GM12878 (cell line): ENCODE data around the gene CAMTA1. TPM values are rescaled to one million over a fixed set of nuclear protein-coding genes. Genes with fewer than 3 reads are reported as not detected.

Source experiments
- ATAC-seq: fragments of 200-7000 bp; cut with Tn5 transposase; 3 replicates; pipeline ENCODE4 v1.9.1; 2020; ENCODE audit warnings: mild to moderate bottlenecking, moderate library complexity
- BruUV-seq: library from RNA; stranded (reverse); fragments of 400-500 nt; replicated peaks from 2 replicates; lab custom pipeline; 2021; lab: Mats Ljungman, UMichigan
- CTCF ChIA-PET: fragments of 300-600 bp; sonication (Branson Sonifier 250); formaldehyde crosslinking; extraction: SDS; loops from one replicate; lab custom pipeline; 2021; ENCODE audit warnings: inconsistent platforms; lab: Yijun Ruan, JAX
- POLR2A ChIA-PET: fragments of 350-600 bp; formaldehyde crosslinking; extraction: SDS; loops from one replicate; lab custom pipeline; 2021; ENCODE audit warnings: inconsistent platforms; lab: Charles Lee
- RAD21 ChIA-PET: fragments of 300-600 bp; sonication (Branson Sonifier 250); formaldehyde crosslinking; loops from one replicate; lab custom pipeline; 2023; ENCODE audit warnings: antibody characterized with exemption; ENCODE audit not compliant: unreplicated experiment; lab: Charles Lee
- SMC1A ChIA-PET: fragments of 300-600 bp; sonication (Branson Sonifier 250); formaldehyde crosslinking; loops from one replicate; lab custom pipeline; 2023; ENCODE audit not compliant: unreplicated experiment, uncharacterized antibody; lab: Charles Lee
- DNase-seq: peaks from one replicate; pipeline ENCODE4 v3.0.0-alpha.2; 2011; ENCODE audit warnings: low read depth, low spot score
- FAIRE-seq: peaks from 3 replicates; lab custom pipeline; 2011; peaks lifted over from hg19 to GRCh38; lab: Jason Lieb, UNC
- H2AFZ ChIP-seq: 2 replicates; pipeline ENCODE4 v1.6.0; 2011; ENCODE audit warnings: low read depth, low read length, control low read depth; ENCODE audit not compliant: control insufficient read depth
- H3K27ac ChIP-seq: 2 replicates; pipeline ENCODE4 v1.5.1; 2011; ENCODE audit warnings: control low read depth; ENCODE audit not compliant: control insufficient read depth, insufficient read depth
- H3K27me3 ChIP-seq, 2 experiments: replicated peaks in 1 of 2; 2 replicates each; pipeline versions ENCODE4 v1.6.0 to v1.6.1; 2011; ENCODE audit warnings: low read length in 1 of 2; ENCODE audit not compliant: control insufficient read depth in 2 of 2, insufficient read depth in 2 of 2
- H3K36me3 ChIP-seq, 2 experiments: 2 replicates each; pipeline ENCODE4 v1.5.1; 2011; ENCODE audit warnings: low read length in 1 of 2; ENCODE audit not compliant: control insufficient read depth in 2 of 2, insufficient read depth in 2 of 2
- H3K4me1 ChIP-seq: 2 replicates; pipeline ENCODE4 v1.6.1; 2011; ENCODE audit warnings: mild to moderate bottlenecking, low read length, moderate library complexity, mixed read lengths; ENCODE audit not compliant: control insufficient read depth, insufficient read depth
- H3K4me2 ChIP-seq: 2 replicates; pipeline ENCODE4 v1.6.0; 2011; ENCODE audit warnings: control low read depth; ENCODE audit not compliant: control insufficient read depth, insufficient read depth
- H3K4me3 ChIP-seq: fragments of 200-600 bp; sonication (generic); 2 replicates; pipeline ENCODE4 v1.5.1; 2016
- H3K79me2 ChIP-seq: 2 replicates; pipeline ENCODE4 v1.6.0; 2011; ENCODE audit warnings: low read length; ENCODE audit not compliant: control insufficient read depth, insufficient read depth
- H3K9ac ChIP-seq: 2 replicates; pipeline ENCODE4 v1.8.0; 2011; ENCODE audit warnings: low read length, control low read depth, mixed read lengths; ENCODE audit not compliant: control insufficient read depth, insufficient read depth
- H3K9me3 ChIP-seq: replicated peaks from 3 replicates; pipeline ENCODE4 v1.5.1; 2011; ENCODE audit warnings: mild to moderate bottlenecking, low read length; ENCODE audit not compliant: control insufficient read depth, insufficient read depth
- H4K20me1 ChIP-seq: 2 replicates; pipeline ENCODE4 v1.6.0; 2011; ENCODE audit not compliant: control insufficient read depth, insufficient read depth
- CHD4 ChIP-seq: fragments of 200-600 bp; sonication (generic); IDR thresholded peaks from 2 replicates; pipeline ENCODE4 v1.6.1; 2016; ENCODE audit warnings: mild to moderate bottlenecking
- CREM ChIP-seq: IDR thresholded peaks from 2 replicates; pipeline ENCODE4 v1.6.1; 2014; ENCODE audit warnings: antibody characterized with exemption, low read depth
- E4F1 ChIP-seq: fragments of 450-650 bp; IDR thresholded peaks from 2 replicates; pipeline ENCODE4 v1.6.1; 2018; ENCODE audit warnings: borderline replicate concordance, mild to moderate bottlenecking; ENCODE audit not compliant: partially characterized antibody
- FOXK2 ChIP-seq: fragments of 450-650 bp; IDR thresholded peaks from 2 replicates; pipeline ENCODE4 v1.6.1; 2017; ENCODE audit warnings: mild to moderate bottlenecking, moderate library complexity
- IRF3 ChIP-seq: fragments of 450-650 bp; IDR thresholded peaks from 2 replicates; pipeline ENCODE4 v1.6.1; 2014; ENCODE audit warnings: mild to moderate bottlenecking
- IRF5 ChIP-seq: fragments of 450-650 bp; IDR thresholded peaks from 2 replicates; pipeline ENCODE4 v1.6.1; 2017; ENCODE audit warnings: borderline replicate concordance
- NFYB ChIP-seq: IDR thresholded peaks from 2 replicates; pipeline ENCODE4 v1.6.1; 2011; ENCODE audit warnings: low read depth, mild to moderate bottlenecking, low read length, improper control_type of control experiment, moderate library complexity; ENCODE audit not compliant: insufficient read depth
- PML ChIP-seq: IDR thresholded peaks from 2 replicates; pipeline ENCODE4 v1.6.1; 2012; ENCODE audit warnings: low read length, inconsistent platforms
- POU2F2 ChIP-seq: IDR thresholded peaks from 3 replicates; pipeline ENCODE4 v1.6.1; 2011; ENCODE audit warnings: low read depth, mild to moderate bottlenecking, low read length, borderline replicate concordance
- RAD21 ChIP-seq: IDR thresholded peaks from 2 replicates; pipeline ENCODE4 v1.6.1; 2011; ENCODE audit warnings: mild to moderate bottlenecking, low read depth, low read length, moderate library complexity; ENCODE audit not compliant: insufficient read depth
- RUNX3 ChIP-seq: IDR thresholded peaks from 2 replicates; pipeline ENCODE4 v1.6.1; 2012; ENCODE audit warnings: low read length, inconsistent platforms
- TBL1XR1 ChIP-seq: IDR thresholded peaks from 2 replicates; pipeline ENCODE4 v1.6.1; 2012; ENCODE audit warnings: low read depth, low read length, improper control_type of control experiment
- TCF7 ChIP-seq: IDR thresholded peaks from 2 replicates; pipeline ENCODE4 v1.6.1; 2014; ENCODE audit warnings: antibody characterized with exemption, borderline replicate concordance
- USF2 ChIP-seq: IDR thresholded peaks from 2 replicates; pipeline ENCODE4 v1.6.1; 2011; ENCODE audit warnings: low read depth, low read length, improper control_type of control experiment, borderline replicate concordance
- WGBS: methylation state at CpG from one replicate; pipeline ENCODE4 v1.1.6; 2016; ENCODE audit warnings: low lambda C conversion rate; ENCODE audit not compliant: insufficient replicate concordance, insufficient coverage; ENCODE audit errors: missing lambda C conversion rate; 5-methylcytosine and 5-hydroxymethylcytosine counted together
- in situ Hi-C: fragments of 300-500 bp; cut with MboI; formaldehyde crosslinking; loops from 9 replicates; pipeline ENCODE4 v1.14.3; 2018; ENCODE audit warnings: mixed read lengths
- intact Hi-C: fragments of 100-400 bp; cut with micrococcal nuclease; formaldehyde crosslinking; loops from one replicate; pipeline ENCODE4 v1.14.2; 2022; ENCODE audit not compliant: unreplicated experiment
- polyA plus RNA-seq, 11 experiments: library from polyadenylated mRNA; depleted of rRNA in 4 of 11; unstranded in 6 of 11; stranded (reverse) in 5 of 11; fragments of >200 nt; fragmentation: Nextera tagmentation in 4 of 11; fragmentation: Illumina TruSeq in 1 of 11; extraction: Ambion mirVana in 4 of 11; extraction: Trizol in 1 of 11; gene quantifications; 1 replicate in 1 of 11; 2 replicates in 10 of 11; pipeline versions ENCODE4 v1.2.1 to v1.2.3, GENCODE V29; 2011 to 2016; ENCODE audit warnings: inconsistent platforms in 2 of 11, missing spikeins in 2 of 11, low read depth in 1 of 11
- total RNA-seq, 4 experiments: library from RNA; depleted of rRNA in 3 of 4; stranded (reverse); fragments of >200 nt in 3 of 4; fragmentation: Illumina TruSeq in 1 of 4; extraction: Trizol in 1 of 4; gene quantifications; 2 replicates each; pipeline versions ENCODE4 v1.2.1 to v1.2.3, GENCODE V29; 2013 to 2021

Gene CAMTA1
- total and polyA plus RNA-seq, 10 of the 15 experiments (the other 5 are each of a cell fraction or from before 2014, with no cell fraction given), result 37.7 to 148 (median 76.4) TPM

- in situ Hi-C loops, result no loop called here
- RAD21 ChIA-PET, result no interaction called here
- 18% methylated on average over 12 of the region's 12 CpGs for WGBS
Measured at GRCh38 chr1:7252411-7253117, 467.3 kb downstream of the CAMTA1 start.

More at GRCh38 chr1:7252411-7253117, 467.3 kb downstream of the CAMTA1 start:
- Histone ChIP-seq H3K79me2 (no peaks in the 10 kb centered on the region), H3K36me3 (no peaks in the 10 kb centered on the region), H3K9me3 (no peaks in the 10 kb centered on the region), H3K4me3 (no peak overlapping the region), H2AFZ (no peak overlapping the region), H3K4me2 (no peak overlapping the region), H3K9ac (no peak overlapping the region), H3K27me3 (peaks cover 1 to 2% of the 10 kb centered on the region in 2 experiments; a peak in 3 of 4 replicates), H3K4me1 (no peaks in the 10 kb centered on the region), H3K27ac (no peak overlapping the region), H4K20me1 (no peaks in the 10 kb centered on the region)
- ChIA-PET CTCF (no interaction called here), SMC1A (no interaction called here), POLR2A (no interaction called here)
- BruUV-seq, result no TSS peak
- no peak for ATAC-seq
- FAIRE-seq, result no peak
- DNase-seq, result no peak
- no peak for TF ChIP-seq POU2F2
- no peak for TF ChIP-seq RUNX3
- TF ChIP-seq IRF3, result no peak
- no peak for TF ChIP-seq IRF5
- no peak for TF ChIP-seq TCF7
- no peak for TF ChIP-seq RAD21
- TF ChIP-seq FOXK2, result no peak
- TF ChIP-seq CHD4, result no peak
- TF ChIP-seq PML, result no peak
- no peak for TF ChIP-seq NFYB
- no peak for TF ChIP-seq USF2
- no peak for TF ChIP-seq TBL1XR1
- no peak for TF ChIP-seq CREM
- TF ChIP-seq E4F1, result no peak
- intact Hi-C loops, result no loop called here
